K562 (cell line): ENCODE measurements around the gene SNCB. TPM values are rescaled to one million over a fixed set of nuclear protein-coding genes. Genes with fewer than 3 reads are reported as not detected.

Experiments
- BHLHE40 ChIP-seq: IDR thresholded peaks from 2 replicates; pipeline ENCODE4 v1.6.1; 2011; ENCODE audit warnings: low read length, improper control_type of control experiment
- CBFB ChIP-seq: sonication (generic); formaldehyde crosslinking; IDR thresholded peaks from 2 replicates; pipeline ENCODE4 v1.4.0; 2020; ENCODE audit warnings: mild to moderate bottlenecking, missing genetic modification reagents
- HMG20A ChIP-seq: fragments of 450-650 bp; formaldehyde crosslinking; conservative IDR thresholded peaks from 2 replicates; pipeline ENCODE4 v1.4.0; 2020; ENCODE audit warnings: mild to moderate bottlenecking, mixed read lengths
- MAX ChIP-seq: sonication (generic); formaldehyde crosslinking; IDR thresholded peaks from 2 replicates; pipeline ENCODE4 v1.9.0; 2022; ENCODE audit warnings: mild to moderate bottlenecking, missing genetic modification reagents
- NCOA6 ChIP-seq: fragments of 450-650 bp; IDR thresholded peaks from 2 replicates; pipeline ENCODE4 v1.6.1; 2017; ENCODE audit warnings: mild to moderate bottlenecking
- NFATC3 ChIP-seq: fragments of 450-650 bp; IDR thresholded peaks from 2 replicates; pipeline ENCODE4 v1.6.1; 2017; ENCODE audit warnings: mild to moderate bottlenecking
- NONO ChIP-seq, 2 experiments: fragments of 200-400 bp in 1 of 2; fragments of 450-650 bp in 1 of 2; formaldehyde crosslinking in 1 of 2; IDR thresholded peaks; 2 replicates each; pipeline ENCODE4 v1.6.1; 2017; ENCODE audit warnings: low read depth in 2 of 2, mild to moderate bottlenecking in 2 of 2, moderate library complexity in 2 of 2, low read length in 1 of 2
- ZBTB40 ChIP-seq, 2 experiments: fragments of 450-650 bp in 1 of 2; sonication (generic) in 1 of 2; formaldehyde crosslinking in 1 of 2; IDR thresholded peaks; 2 replicates each; pipeline versions ENCODE4 v1.7.1 to v1.9.0; 2016 to 2022; ENCODE audit warnings: inconsistent platforms in 1 of 2, mild to moderate bottlenecking in 1 of 2, missing genetic modification reagents in 1 of 2
- ZBTB9 ChIP-seq: fragments of 450-650 bp; formaldehyde crosslinking; IDR thresholded peaks from 2 replicates; pipeline ENCODE4 v1.4.0; 2020; ENCODE audit warnings: mild to moderate bottlenecking, moderate library complexity
- ZFP91 ChIP-seq: sonication (generic); formaldehyde crosslinking; IDR thresholded peaks from 2 replicates; pipeline ENCODE4 v1.8.0; 2022; ENCODE audit warnings: mild to moderate bottlenecking, missing genetic modification reagents
- ZNF695 ChIP-seq: fragments of 450-650 bp; formaldehyde crosslinking; IDR thresholded peaks from 2 replicates; pipeline ENCODE4 v1.4.0; 2020; ENCODE audit warnings: mild to moderate bottlenecking, moderate library complexity
- polyA plus RNA-seq, 8 experiments: library from polyadenylated mRNA; depleted of rRNA in 4 of 8; stranded (reverse) in 5 of 8; unstranded in 3 of 8; fragments of >200 nt; fragmentation: Nextera tagmentation in 2 of 8; fragmentation: Illumina TruSeq in 1 of 8; extraction: Ambion mirVana in 2 of 8; extraction: Trizol in 1 of 8; gene quantifications; 2 replicates each; pipeline versions ENCODE4 v1.2.1 to v1.2.3, GENCODE V29; 2011 to 2014; ENCODE audit warnings: inconsistent platforms in 1 of 8, missing spikeins in 1 of 8
- total RNA-seq, 7 experiments: library from RNA; depleted of rRNA in 6 of 7; stranded (reverse); fragments of >200 nt in 6 of 7; fragmentation: Illumina TruSeq in 2 of 7; extraction: Trizol in 2 of 7; gene quantifications; 2 replicates each; pipeline versions ENCODE4 v1.2.1 to v1.2.3, GENCODE V29; 2011 to 2021; ENCODE audit warnings: low replicate concordance in 1 of 7

Gene SNCB
- total and polyA plus RNA-seq, 9 of the 15 experiments (the other 6 are each of a cell fraction or from before 2014, with no cell fraction given): not detected

- TF ChIP-seq NONO (IDR thresholded peaks at IDR 0.05; ENCODE audit: low read depth in 2 of 2, low read length in 1 of 2) (no peak; a peak in 1 of 4 replicates), ZFP91 (CRISPR knock-in tag) (no peak), ZNF695 (CRISPR knock-in tag) (no peak), BHLHE40 (no peak; the same call in 1 of the 2 replicates), CBFB (CRISPR knock-in tag) (no peak), ZBTB9 (CRISPR knock-in tag) (peak; percentile 64; the same call in 1 of the 2 replicates), ZBTB40 (IDR thresholded peaks at IDR 0.05) (no peak), ZBTB40 (CRISPR knock-in tag; IDR thresholded peaks at IDR 0.05) (no peak), NFATC3 (no peak), HMG20A (CRISPR knock-in tag) (no peak), MAX (CRISPR knock-in tag) (no peak; the same call in none of the 2 replicates), NCOA6 (no peak)
Observed at GRCh38 chr5:176647030-176647842, 16.9 kb upstream of the SNCB start, which contains the start of gene TSPAN17 (continued).
